ENCODE measurements around the gene NR0B2. TPM values are rescaled to one million over a fixed set of nuclear protein-coding genes. Genes with fewer than 3 reads are reported as not detected.

Gene NR0B2
- total and polyA plus RNA-seq, 10 of the 15 experiments (the other 5 are each of a cell fraction or from before 2014, with no cell fraction given) = not detected

- TF ChIP-seq ZNF687 (IDR thresholded peaks at IDR 0.05) = no peak
- no peak for TF ChIP-seq CHD4 (IDR thresholded peaks at IDR 0.05)
- 0 out of 2 replicates have a peak, but pooled peaks have one; percentile 33 for TF ChIP-seq NFYA (IDR thresholded peaks at IDR 0.05; ENCODE audit: borderline replicate concordance, low read depth, low read length)
- no peak for TF ChIP-seq RAD51 (IDR thresholded peaks at IDR 0.05)
- TF ChIP-seq, protein P1, sequence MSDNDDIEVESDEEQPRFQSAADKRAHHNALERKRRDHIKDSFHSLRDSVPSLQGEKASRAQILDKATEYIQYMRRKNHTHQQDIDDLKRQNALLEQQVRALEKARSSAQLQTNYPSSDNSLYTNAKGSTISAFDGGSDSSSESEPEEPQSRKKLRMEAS (IDR thresholded peaks at IDR 0.05; ENCODE audit: low read depth, low read length) = peak; percentile 54
- peak; percentile 62 for TF ChIP-seq BACH1 (IDR thresholded peaks at IDR 0.05; ENCODE audit: borderline replicate concordance)
- no peak for TF ChIP-seq TARDBP (IDR thresholded peaks at IDR 0.05; ENCODE audit: borderline replicate concordance)
- TF ChIP-seq IRF3 (IDR thresholded peaks at IDR 0.05) = peak; percentile 85
- 0 out of 2 replicates have a peak, but pooled peaks have one; percentile 25 for TF ChIP-seq TBL1XR1 (IDR thresholded peaks at IDR 0.05; ENCODE audit: low read depth, low read length)
- peak; percentile 98 for TF ChIP-seq POLR2A (IDR thresholded peaks at IDR 0.05; ENCODE audit: low read depth, low read length)
- peak; percentile 15 for TF ChIP-seq E4F1 (IDR thresholded peaks at IDR 0.05; ENCODE audit: borderline replicate concordance, partially characterized antibody)
- TF ChIP-seq PRDM15 (CRISPR knock-in tag; IDR thresholded peaks at IDR 0.05) = no peak
These were observed 48.9 kb downstream of the NR0B2 start (continued) for GRCh38 chr1:26864610-26865480.
